ENCODE measurements around the gene SCAMP5. TPM values are rescaled to one million over a fixed set of nuclear protein-coding genes. Genes with fewer than 3 reads are reported as not detected.

The SCAMP5 gene
- total RNA-seq, 3 donors from 2014 or later: 7.3 to 10.8 (median 7.4) TPM

GRCh38 chr15:74997141-74997540, 1.8 kb downstream of the SCAMP5 start:
- ATAC-seq (peak; percentile 12), DNase-seq (no peak)
- no peaks in the 10 kb centered on the region for H3K36me3 ChIP-seq (ENCODE audit: low read depth)
- TF ChIP-seq, protein P1, sequence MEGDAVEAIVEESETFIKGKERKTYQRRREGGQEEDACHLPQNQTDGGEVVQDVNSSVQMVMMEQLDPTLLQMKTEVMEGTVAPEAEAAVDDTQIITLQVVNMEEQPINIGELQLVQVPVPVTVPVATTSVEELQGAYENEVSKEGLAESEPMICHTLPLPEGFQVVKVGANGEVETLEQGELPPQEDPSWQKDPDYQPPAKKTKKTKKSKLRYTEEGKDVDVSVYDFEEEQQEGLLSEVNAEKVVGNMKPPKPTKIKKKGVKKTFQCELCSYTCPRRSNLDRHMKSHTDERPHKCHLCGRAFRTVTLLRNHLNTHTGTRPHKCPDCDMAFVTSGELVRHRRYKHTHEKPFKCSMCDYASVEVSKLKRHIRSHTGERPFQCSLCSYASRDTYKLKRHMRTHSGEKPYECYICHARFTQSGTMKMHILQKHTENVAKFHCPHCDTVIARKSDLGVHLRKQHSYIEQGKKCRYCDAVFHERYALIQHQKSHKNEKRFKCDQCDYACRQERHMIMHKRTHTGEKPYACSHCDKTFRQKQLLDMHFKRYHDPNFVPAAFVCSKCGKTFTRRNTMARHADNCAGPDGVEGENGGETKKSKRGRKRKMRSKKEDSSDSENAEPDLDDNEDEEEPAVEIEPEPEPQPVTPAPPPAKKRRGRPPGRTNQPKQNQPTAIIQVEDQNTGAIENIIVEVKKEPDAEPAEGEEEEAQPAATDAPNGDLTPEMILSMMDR (IDR thresholded peaks at IDR 0.05): no peak
- intact Hi-C loops (cut with DNase I, micrococcal nuclease): no loop called here
- H3K9me3 ChIP-seq: no peaks in the 10 kb centered on the region
- no peak overlapping the region for H3K4me3 ChIP-seq
- H3K4me1 ChIP-seq (ENCODE audit: low read depth): peaks cover 12% of the 10 kb centered on the region

DNA sequence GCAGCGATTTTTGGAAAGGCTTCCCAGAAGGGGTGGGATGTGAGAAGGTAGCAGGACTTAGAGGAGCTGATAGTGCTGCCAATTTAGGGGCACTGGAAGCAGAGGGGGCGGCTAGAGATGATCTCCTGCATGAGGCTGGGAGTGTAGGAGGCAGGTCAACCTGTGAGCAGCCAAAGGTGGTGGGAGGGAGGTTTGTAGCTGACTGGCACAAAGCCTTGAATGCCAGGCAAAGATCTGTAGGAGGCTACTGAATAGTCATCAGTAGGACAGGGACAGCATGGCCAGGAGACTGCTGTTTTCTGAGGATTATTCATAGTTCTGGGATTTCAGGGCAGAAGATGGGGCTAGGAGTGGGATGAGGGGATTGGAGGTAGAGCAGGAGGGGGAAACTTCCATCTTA, 2.2 kb downstream of the SCAMP5 start:
- intact Hi-C loops (cut with DNase I, micrococcal nuclease): no loop called here
- ATAC-seq: no peak

DNA sequence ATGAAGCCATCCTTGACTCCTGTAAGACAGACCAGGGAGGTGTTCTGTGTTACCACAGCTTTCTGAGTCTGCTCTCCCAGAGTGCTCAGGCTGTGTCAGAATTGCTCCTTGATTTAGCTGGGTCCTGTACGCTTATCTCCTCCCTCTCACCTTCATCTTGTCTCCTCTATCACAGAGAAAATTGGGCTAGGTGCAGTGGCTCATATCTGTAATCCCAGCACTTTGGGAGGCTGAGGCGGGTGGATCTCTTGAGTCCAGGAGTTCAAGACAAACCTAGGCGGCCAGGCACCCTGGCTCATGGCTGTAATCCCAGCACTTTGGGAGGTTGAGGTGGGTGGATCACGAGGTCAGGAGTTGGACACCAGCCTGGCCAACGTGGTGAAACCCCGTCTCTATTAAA, 5.9 kb downstream of the SCAMP5 start:
- Histone ChIP-seq H3K4me1 (ENCODE audit: low read depth) (peaks cover 5% of the 10 kb centered on the region), H3K4me3 (no peak overlapping the region), H3K36me3 (ENCODE audit: low read depth) (no peaks in the 10 kb centered on the region), H3K9me3 (no peaks in the 10 kb centered on the region)
- DNase-seq: no peak
- ATAC-seq: no peak
- intact Hi-C loops (cut with DNase I, micrococcal nuclease): no loop called here
- TF ChIP-seq, protein P1 (IDR thresholded peaks at IDR 0.05): no peak

More for the DNA sequence above, 2.2 kb downstream of the SCAMP5 start:
- DNase-seq: no peak
- H3K4me3 ChIP-seq: no peak overlapping the region
- H3K4me1 ChIP-seq (ENCODE audit: low read depth): peaks cover 12% of the 10 kb centered on the region
- no peaks in the 10 kb centered on the region for H3K9me3 ChIP-seq
- TF ChIP-seq, protein P1 (IDR thresholded peaks at IDR 0.05): no peak
- H3K36me3 ChIP-seq (ENCODE audit: low read depth): no peaks in the 10 kb centered on the region

GRCh38 chr15:75002398-75002797, 7.0 kb downstream of the SCAMP5 start:
- no peak for ATAC-seq

GRCh38 chr15:75007216-75007615, 11.9 kb downstream of the SCAMP5 start:
- Histone ChIP-seq H3K36me3 (ENCODE audit: low read depth) (no peaks in the 10 kb centered on the region), H3K4me1 (ENCODE audit: low read depth) (no peaks in the 10 kb centered on the region), H3K9me3 (no peaks in the 10 kb centered on the region), H3K4me3 (no peak overlapping the region)
- DNase-seq (no peak), ATAC-seq (no peak)
- intact Hi-C loops (cut with DNase I, micrococcal nuclease): no loop called here
- TF ChIP-seq, protein P1 (IDR thresholded peaks at IDR 0.05): no peak

More at GRCh38 chr15:75002398-75002797, 7.0 kb downstream of the SCAMP5 start:
- Histone ChIP-seq H3K9me3 (no peaks in the 10 kb centered on the region), H3K4me3 (no peak overlapping the region), H3K36me3 (ENCODE audit: low read depth) (no peaks in the 10 kb centered on the region), H3K4me1 (ENCODE audit: low read depth) (peaks cover 4% of the 10 kb centered on the region)
- DNase-seq: no peak
- intact Hi-C loops (cut with DNase I, micrococcal nuclease): no loop called here
- TF ChIP-seq, protein P1 (IDR thresholded peaks at IDR 0.05): no peak

GRCh38 chr15:75008221-75008625, 12.9 kb downstream of the SCAMP5 start:
- ATAC-seq: no peak

More at GRCh38 chr15:75008221-75008625, 12.9 kb downstream of the SCAMP5 start:
- TF ChIP-seq, protein P1 (IDR thresholded peaks at IDR 0.05): no peak
- H3K9me3 ChIP-seq: no peaks in the 10 kb centered on the region
- no peak overlapping the region for H3K4me3 ChIP-seq
- no peaks in the 10 kb centered on the region for H3K4me1 ChIP-seq (ENCODE audit: low read depth)
- DNase-seq: no peak
- H3K36me3 ChIP-seq (ENCODE audit: low read depth): no peaks in the 10 kb centered on the region
- intact Hi-C loops (cut with DNase I, micrococcal nuclease): no loop called here

All from mucosa of descending colon (tissue), 3 donors.